OCI-LY3 (cell line): ENCODE measurements around the gene SLC18A3.

ENCODE experiments used
- H2AFZ ChIP-seq: fragments of 200-600, 300-600 bp; shearing (Covaris generic); 2 replicates; pipeline ENCODE4 v1.6.0; 2014; ENCODE audit warnings: antibody characterized with exemption, low read depth, low read length
- H3K27ac ChIP-seq: fragments of 200-600, 300-600 bp; sonication (generic); 2 replicates; pipeline ENCODE4 v1.5.1; 2014; ENCODE audit warnings: mild to moderate bottlenecking, low read length, moderate library complexity, mixed read lengths
- H3K27me3 ChIP-seq: fragments of 200-600, 300-600 bp; sonication (generic); 2 replicates; pipeline ENCODE4 v1.6.1; 2014; ENCODE audit warnings: low read depth, low read length, mixed read lengths
- H3K36me3 ChIP-seq: fragments of 200-600, 300-600 bp; sonication (generic); replicated peaks from 2 replicates; pipeline ENCODE3; 2014; ENCODE audit warnings: low read depth, low read length, mixed read lengths
- H3K4me1 ChIP-seq: fragments of 300-600, 200-600 bp; sonication (generic); 2 replicates; pipeline ENCODE4 v1.6.1; 2014; ENCODE audit warnings: low read length, mixed read lengths
- H3K4me2 ChIP-seq: fragments of 200-600, 300-600 bp; sonication (generic); 2 replicates; pipeline ENCODE4 v1.6.1; 2014; ENCODE audit warnings: low read length, mixed read lengths
- H3K4me3 ChIP-seq: fragments of 300-600, 200-600 bp; sonication (generic); 2 replicates; pipeline ENCODE4 v1.5.1; 2014; ENCODE audit warnings: antibody characterized with exemption, mild to moderate bottlenecking, low read length, moderate library complexity
- H3K79me2 ChIP-seq: fragments of 300-600, 200-600 bp; shearing (Covaris generic); 2 replicates; pipeline ENCODE4 v1.6.1; 2014; ENCODE audit warnings: mild to moderate bottlenecking, low read length, mixed read lengths
- H3K9ac ChIP-seq: fragments of 300-600, 200-600 bp; shearing (Covaris generic); 2 replicates; pipeline ENCODE4 v1.6.0; 2014; ENCODE audit warnings: mild to moderate bottlenecking, low read length, moderate library complexity
- H3K9me3 ChIP-seq: fragments of 200-600, 300-600 bp; shearing (Covaris generic); 2 replicates; pipeline ENCODE4 v1.6.1; 2014; ENCODE audit warnings: low read length, mixed read lengths; ENCODE audit not compliant: insufficient read depth
- H4K20me1 ChIP-seq: fragments of 200-600, 300-600 bp; sonication (generic); 2 replicates; pipeline ENCODE4 v1.6.1; 2016; ENCODE audit warnings: low read length, mixed read lengths; ENCODE audit not compliant: insufficient read depth
- EZH2phosphoT487 ChIP-seq: fragments of 200-600 bp; shearing (Covaris generic); IDR thresholded peaks from 2 replicates; pipeline ENCODE4 v1.6.1; 2018; ENCODE audit warnings: antibody characterized with exemption, mixed run types, low read depth
- TF ChIP-seq, protein P1 (sequence below): fragments of 200-600, 300-600 bp; sonication (generic); IDR thresholded peaks from 2 replicates; pipeline ENCODE4 v1.5.1; 2014; ENCODE audit warnings: antibody characterized with exemption, low read length, low read depth

The SLC18A3 gene

DNA sequence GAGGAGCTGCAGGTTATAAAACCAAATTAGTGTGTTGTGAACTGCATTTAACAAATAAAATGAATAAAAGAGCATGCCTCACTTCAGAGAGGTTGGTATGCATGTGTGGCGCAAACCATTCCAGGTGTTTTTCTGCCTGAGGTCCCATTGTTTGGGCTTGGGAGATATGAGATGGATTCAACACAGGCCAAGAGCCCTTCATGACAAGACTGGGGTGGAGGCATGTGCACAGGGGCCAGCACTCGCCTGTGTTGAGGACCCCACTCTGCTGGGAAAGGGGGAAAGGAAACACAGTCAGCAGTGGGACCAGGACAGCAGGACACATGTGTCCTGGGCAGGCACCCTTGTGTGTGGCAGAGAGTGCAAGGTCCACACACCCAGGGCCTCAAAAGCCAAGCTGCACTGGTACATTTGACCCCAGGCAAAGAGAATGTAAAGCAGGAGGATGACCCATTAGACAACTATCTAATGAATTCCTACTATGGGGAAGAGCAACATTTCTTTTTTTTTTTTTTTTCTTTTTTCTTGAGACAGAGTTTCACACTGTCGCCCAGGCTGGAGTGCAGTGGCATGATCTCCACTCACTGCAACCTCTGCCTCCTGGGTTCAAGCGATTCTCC lies 9.2 kb upstream of the SLC18A3 start:
- no peak overlapping the region for H3K4me2 ChIP-seq
- H3K36me3 ChIP-seq = no peaks in the 10 kb centered on the region
- no peaks in the 10 kb centered on the region for H4K20me1 ChIP-seq
- H3K4me1 ChIP-seq = no peaks in the 10 kb centered on the region
- H3K9ac ChIP-seq = no peak overlapping the region
- TF ChIP-seq EZH2phosphoT487 = no peak
- TF ChIP-seq, protein P1, sequence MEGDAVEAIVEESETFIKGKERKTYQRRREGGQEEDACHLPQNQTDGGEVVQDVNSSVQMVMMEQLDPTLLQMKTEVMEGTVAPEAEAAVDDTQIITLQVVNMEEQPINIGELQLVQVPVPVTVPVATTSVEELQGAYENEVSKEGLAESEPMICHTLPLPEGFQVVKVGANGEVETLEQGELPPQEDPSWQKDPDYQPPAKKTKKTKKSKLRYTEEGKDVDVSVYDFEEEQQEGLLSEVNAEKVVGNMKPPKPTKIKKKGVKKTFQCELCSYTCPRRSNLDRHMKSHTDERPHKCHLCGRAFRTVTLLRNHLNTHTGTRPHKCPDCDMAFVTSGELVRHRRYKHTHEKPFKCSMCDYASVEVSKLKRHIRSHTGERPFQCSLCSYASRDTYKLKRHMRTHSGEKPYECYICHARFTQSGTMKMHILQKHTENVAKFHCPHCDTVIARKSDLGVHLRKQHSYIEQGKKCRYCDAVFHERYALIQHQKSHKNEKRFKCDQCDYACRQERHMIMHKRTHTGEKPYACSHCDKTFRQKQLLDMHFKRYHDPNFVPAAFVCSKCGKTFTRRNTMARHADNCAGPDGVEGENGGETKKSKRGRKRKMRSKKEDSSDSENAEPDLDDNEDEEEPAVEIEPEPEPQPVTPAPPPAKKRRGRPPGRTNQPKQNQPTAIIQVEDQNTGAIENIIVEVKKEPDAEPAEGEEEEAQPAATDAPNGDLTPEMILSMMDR = no peak
- H3K27me3 ChIP-seq = peaks cover 5% of the 10 kb centered on the region
- H2AFZ ChIP-seq = no peak overlapping the region
- no peaks in the 10 kb centered on the region for H3K9me3 ChIP-seq
- no peak overlapping the region for H3K27ac ChIP-seq
- no peak overlapping the region for H3K4me3 ChIP-seq
- no peaks in the 10 kb centered on the region for H3K79me2 ChIP-seq

DNA sequence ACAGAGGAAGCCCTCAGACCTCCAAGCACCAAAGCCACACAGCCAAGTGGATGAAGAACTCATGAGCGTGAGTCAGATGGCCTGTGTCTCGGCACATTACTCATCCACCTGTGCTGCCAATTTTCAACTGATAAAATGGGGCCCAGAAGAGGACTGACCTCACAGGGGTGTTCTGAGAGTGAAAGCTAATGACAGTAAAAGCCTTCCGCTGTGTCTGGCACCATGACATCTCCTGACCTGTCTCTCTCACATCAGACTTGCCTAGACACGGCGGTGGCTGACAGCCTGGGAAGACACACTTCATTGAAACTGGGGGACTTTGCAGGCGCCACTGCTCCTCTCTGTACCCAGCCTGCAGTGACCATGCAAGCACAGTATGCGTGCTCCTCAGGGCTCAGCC lies 8.3 kb upstream of the SLC18A3 start:
- Histone ChIP-seq H3K4me3 (no peak overlapping the region), H3K4me2 (no peak overlapping the region), H4K20me1 (no peaks in the 10 kb centered on the region), H3K27ac (no peak overlapping the region), H3K27me3 (peaks cover 5% of the 10 kb centered on the region), H3K9ac (no peak overlapping the region), H3K79me2 (no peaks in the 10 kb centered on the region), H2AFZ (no peak overlapping the region), H3K36me3 (no peaks in the 10 kb centered on the region), H3K9me3 (no peaks in the 10 kb centered on the region), H3K4me1 (no peaks in the 10 kb centered on the region)
- TF ChIP-seq, protein P1 = no peak
- TF ChIP-seq EZH2phosphoT487 = no peak

DNA sequence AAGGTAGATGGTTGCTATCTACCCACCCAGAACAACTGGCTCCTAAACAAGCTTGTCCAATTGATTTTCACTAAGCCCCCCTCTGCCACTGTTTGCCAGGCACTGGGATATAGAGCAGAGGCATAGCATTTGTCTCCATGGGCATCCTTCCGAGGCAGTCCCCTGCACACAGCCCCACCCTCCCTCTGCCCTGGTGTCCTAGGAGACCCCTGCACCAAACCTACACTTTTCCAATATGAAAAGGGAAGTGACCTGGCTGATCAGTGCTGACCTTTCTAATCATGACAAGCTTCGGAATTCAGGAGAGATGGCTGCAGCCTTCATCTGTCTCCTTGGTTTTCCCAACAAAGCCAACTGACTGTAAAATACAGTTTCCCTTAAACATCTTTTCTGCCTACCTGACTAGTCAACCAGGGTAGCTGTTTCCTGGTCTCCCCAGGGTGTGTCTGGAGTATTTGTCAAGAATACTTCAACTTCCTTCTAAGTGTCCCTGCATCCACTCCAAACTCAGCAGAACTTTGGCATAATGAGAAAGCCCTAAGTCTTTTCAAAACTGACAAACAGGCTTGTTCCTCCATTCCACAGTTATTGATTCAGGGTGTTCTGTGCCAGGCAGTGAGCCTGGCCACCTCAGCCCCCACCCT lies 7.6 kb upstream of the SLC18A3 start:
- Histone ChIP-seq H3K27ac (no peak overlapping the region), H4K20me1 (no peaks in the 10 kb centered on the region), H3K79me2 (no peaks in the 10 kb centered on the region), H3K9ac (no peak overlapping the region), H3K9me3 (no peaks in the 10 kb centered on the region), H3K27me3 (peaks cover 5% of the 10 kb centered on the region), H2AFZ (no peak overlapping the region), H3K4me1 (no peaks in the 10 kb centered on the region), H3K4me2 (no peak overlapping the region), H3K36me3 (no peaks in the 10 kb centered on the region), H3K4me3 (no peak overlapping the region)
- no peak for TF ChIP-seq EZH2phosphoT487
- TF ChIP-seq, protein P1 = no peak

DNA sequence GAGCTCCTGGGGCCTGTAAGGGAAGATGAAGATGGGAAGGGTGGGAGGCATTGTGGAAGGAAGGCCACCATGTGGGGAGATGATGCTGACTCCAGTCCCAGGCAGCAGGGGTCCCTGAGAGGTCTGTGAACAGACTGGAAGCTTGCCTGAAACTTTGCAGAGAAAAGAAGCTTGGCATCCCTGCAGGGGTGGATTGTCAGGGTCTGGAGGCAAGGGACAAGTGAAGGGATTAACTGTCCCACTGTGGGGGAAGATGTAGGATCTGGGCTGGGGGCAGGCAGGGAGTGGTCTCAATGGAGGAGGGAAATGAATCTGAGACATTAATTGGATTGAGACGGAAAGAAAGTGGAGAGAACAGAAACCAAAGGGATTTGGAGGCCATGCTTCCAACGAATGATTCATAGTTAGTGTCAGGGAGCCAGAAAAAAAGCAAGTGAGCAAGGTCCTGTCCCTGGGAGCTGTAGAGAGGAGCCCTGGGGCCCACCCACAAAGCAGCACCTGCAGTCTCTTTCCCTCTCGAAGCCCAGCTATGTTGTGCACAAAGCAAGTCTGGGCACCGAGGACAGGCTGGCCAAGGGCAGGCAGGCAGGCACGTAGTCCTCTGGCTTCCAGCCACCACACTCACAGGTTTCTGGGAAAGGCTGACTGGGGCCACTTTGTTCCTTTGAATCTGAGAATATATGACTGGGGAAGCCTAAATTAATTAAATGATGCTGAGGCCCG lies 4.7 kb upstream of the SLC18A3 start:
- TF ChIP-seq, protein P1 = no peak
- no peak for TF ChIP-seq EZH2phosphoT487
- no peak overlapping the region for H3K27ac ChIP-seq
- no peak overlapping the region for H3K4me3 ChIP-seq
- no peaks in the 10 kb centered on the region for H4K20me1 ChIP-seq
- no peak overlapping the region for H2AFZ ChIP-seq
- no peak overlapping the region for H3K4me2 ChIP-seq
- no peaks in the 10 kb centered on the region for H3K4me1 ChIP-seq
- H3K9ac ChIP-seq = no peak overlapping the region
- H3K79me2 ChIP-seq = no peaks in the 10 kb centered on the region
- no peaks in the 10 kb centered on the region for H3K9me3 ChIP-seq
- no peaks in the 10 kb centered on the region for H3K36me3 ChIP-seq
- peaks cover 5% of the 10 kb centered on the region for H3K27me3 ChIP-seq
